GM19240 (cell line): ENCODE data around the gene METTL21C.

Experiments used
- DNase-seq: peaks from one replicate; pipeline ENCODE4 v3.0.0; 2011; ENCODE audit warnings: low spot score; ENCODE audit not compliant: insufficient read length

Gene METTL21C

DNA sequence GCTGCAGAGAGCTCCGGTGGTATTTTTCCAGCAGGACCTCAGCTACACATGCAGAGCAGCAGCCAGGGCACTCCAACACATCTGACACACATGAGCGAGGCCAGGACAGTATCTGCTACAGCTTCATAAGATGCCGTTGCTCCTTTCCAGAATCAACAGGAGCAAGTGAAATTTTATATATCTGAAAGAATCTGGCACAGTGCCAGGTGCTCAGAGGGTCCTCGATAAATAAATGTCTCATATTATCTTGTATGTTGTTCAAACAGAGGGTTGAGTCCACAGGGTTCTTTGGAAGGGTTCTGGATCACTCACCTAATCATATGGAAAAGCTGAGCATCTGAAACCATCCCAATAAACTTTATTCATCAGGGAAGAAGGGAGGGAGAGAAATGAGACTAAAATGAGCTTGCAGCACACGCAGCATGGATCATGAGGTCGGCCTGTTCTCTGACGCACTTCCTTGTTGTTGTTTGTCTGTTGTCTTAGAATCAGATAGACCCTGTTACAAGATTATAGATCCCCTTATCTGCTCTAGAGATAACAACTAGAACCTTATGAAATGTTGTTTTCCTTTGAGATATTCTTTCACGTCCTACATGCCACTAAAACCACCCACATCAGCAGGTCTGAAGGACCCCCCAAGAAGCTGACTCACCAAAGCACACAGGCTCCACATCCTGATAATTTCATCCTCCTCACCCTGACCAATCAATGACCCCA is 3.2 kb upstream of the METTL21C start:
- DNase-seq, result no peak

DNA sequence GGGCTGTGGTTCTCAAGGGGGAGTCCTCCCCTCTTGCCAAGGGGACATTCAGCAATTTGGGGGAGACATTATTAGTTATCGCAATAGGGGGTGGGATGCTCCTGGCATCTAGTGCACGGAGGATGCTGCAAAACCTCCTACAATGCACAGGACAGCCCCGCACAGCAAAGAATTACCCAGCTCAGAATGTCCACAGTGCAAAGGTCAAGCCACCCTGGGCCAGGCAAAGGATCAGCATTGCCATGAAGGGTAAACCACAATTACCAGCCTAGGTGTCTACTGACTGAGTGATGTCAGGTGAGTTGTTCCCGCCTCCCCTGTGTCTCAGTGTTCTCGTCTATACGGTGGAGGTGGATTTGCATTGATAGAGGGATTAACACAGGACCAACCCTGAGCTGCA is 2.4 kb upstream of the METTL21C start:
- no peak for DNase-seq

DNA sequence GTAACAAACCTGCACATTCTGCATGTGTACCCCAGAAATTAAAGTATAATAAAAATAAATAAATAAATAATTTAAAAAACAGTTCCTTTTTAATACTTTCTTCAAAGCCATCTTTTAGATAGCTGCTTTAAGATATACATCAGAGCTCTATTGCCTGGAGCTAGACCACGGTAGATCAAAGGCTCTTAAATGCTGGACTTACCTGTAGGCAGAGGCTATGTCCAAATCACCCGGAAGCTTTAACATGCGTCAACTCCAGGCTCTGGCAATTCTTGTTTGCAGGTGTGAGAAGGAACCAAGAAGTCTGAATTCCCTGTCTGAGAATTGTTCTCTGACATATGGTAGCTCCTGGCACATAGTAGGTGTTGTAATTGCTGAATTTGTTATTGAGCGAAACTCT is 1.6 kb upstream of the METTL21C start:
- no peak for DNase-seq

DNA sequence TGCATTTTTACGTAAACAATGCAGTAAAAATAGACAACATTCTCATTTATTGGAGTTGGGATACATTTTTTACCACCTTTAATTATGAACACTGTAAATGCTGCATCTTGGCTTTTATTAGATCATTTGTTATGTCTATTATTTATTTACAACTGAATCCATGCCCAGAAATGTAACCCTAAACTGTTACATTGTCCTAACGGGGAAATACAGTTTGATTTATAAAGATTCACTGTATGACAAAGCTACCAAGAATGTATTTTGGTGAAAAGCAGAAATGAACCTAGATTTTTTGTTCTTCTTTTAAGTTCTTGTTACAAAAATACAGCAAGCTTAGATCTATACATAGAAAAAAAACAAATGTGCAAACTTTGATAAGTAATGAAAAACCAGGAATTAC is 1.1 kb downstream of the METTL21C start:
- DNase-seq, result no peak

DNA sequence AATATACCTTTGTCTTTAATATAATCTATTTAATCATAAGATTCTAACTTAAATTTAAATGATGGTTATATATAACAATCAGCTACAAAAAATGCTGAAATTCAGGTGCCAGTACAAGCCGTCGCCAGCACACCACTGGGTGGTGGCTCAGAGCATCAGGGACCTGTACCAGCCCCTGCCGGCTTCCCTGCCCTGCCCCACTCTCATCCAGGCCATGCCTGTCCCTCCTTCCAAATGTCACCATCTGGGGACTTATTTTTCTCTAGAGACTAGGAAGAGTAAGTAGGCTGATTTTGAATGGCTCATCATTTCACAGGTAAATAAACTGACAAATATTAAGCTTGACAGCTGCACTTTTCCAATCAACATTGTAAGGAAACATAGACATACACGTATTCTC is 1.6 kb downstream of the METTL21C start:
- no peak for DNase-seq

DNA sequence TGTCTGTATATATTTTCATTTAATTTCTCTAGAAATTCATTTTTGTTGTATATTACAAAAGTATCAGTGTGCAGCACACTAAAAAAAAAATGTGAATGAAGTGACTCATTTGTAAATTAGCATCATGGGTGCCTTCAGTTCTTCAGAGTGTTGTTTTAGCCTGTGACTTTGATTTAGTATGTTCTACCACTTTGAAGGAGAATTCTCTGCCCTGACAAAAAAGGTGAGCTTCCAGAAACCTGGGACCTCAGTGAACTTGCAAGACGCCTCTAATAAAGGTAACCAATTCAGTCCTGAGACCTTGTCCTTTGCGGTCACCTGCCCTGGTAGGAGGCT is 2.4 kb downstream of the METTL21C start:
- DNase-seq, result no peak

DNA sequence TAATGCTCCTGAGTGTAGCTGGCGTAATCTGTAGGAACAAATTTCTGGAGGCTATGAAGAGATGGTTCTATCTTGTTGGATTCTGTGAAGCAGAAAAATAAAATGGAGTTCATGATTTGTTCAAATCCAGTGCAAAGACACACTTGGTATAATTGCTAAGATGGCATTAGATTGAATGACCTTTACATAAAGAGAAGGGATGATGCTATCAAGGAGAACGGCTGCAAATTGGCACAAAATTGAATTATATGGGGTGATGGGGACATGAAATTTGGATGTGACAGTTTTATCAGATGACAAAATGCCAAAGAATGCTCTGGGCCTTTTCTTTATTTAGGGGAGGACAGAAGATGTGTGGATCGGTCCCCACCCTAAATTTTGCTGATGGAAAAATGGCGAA is 4.0 kb downstream of the METTL21C start:
- no peak for DNase-seq

DNA sequence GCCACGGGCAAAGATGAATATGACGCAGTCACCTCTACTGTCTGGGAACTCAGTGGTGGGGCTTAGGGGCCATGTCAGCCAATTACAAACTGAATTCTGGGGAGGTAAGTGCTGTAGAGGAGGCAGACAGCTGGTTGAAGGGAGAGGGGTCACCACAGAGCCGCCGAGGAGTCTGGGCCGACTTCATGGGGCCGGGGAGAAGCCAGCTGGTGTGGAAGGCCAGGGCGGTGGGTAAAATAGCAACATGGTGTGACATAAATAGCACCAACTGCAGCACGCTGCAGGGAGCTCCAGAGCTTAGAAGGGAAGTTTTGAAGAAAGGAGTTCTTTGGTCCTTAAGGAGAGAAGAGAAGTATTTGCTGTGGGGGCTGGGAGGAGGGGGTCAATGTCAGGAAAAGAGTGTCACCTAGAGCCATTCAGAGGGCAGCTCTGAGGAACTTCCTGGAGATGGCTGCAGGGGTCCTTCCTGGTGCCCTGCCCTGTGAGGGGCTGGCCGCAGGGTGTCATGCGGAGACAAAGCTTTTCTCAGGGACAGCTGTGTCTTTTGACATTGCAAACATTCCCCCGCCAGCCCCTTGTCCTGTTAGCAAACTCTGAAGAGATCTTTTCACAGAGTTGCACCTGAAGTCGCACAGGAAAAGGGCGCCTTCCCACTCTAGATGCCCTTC is 6.4 kb downstream of the METTL21C start:
- DNase-seq, result no peak

DNA sequence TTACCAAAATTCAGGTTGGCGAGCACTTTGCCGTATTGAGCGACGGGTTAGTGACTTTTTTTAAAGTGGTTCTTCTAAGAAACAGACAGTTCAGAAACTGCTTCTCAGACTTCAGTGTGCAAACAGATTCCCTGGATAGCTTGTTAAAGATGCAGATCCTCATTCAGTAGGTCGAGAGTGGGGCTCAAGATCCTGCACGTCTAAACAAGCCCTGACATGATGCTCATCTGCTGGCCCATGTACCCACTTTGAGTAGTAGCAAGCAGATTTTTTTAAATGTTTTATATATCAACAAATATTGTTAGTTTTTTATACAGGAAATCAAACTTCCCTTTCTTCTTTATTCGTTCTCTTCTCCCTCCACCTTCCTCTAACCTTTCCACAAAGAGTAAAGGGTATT is 7.3 kb downstream of the METTL21C start:
- DNase-seq, result no peak

DNA sequence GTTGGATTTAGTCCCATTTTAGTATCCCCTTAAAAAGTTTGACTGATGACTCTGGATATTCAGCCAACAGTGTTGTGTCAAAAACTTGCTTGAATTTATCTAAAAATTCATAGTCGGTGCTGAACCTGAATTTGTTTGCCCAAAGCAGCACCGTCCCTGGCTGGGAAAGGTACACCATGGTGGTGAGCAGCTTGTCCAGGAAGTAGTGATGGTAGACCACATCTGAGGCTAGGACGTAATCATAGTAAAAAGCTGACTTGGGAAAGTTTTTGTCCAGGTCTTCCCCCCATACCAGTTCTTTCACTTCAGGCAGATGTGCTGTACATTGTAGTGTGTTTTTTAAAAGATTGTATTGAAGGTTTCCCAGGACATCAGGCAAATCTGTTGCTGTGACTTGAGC is 8.8 kb downstream of the METTL21C start:
- no peak for DNase-seq

DNA sequence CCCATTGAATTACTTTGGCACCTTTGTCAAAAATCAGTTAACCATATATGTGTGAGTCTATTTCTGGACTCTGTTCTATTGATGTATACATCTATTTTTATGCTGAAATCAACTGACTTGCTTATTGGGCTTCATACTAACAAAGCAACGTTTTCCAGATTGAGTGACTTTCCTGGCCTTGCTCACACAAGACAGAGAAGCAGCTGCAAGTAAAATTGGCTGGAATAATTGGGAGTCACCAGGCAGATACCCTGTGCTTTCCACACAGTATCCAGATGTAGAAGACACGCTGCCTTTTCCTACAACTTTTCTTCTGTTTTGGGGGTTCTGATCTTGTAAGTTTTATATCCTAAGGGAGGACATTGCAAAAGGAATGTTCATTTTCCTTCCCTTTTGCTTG is 11.2 kb downstream of the METTL21C start:
- no peak for DNase-seq

DNA sequence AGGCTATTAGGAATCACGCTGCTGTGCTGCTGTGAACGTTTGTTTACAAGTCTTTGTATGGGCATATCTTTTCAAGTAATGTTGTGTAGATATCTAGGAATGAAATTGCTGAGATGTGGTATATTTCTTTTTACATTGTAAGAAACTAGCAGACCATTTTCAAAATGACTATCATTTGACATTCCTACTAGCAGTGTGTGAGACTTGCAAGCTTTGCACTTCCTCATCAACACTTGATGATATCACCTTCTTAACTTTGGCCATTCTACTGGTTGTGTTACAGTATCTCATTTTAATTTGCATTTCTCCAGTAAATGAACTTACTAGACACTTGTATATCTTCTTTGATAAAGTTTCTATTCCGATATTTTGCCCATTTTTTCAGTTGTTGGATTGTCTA is 12.1 kb downstream of the METTL21C start:
- DNase-seq, result no peak

DNA sequence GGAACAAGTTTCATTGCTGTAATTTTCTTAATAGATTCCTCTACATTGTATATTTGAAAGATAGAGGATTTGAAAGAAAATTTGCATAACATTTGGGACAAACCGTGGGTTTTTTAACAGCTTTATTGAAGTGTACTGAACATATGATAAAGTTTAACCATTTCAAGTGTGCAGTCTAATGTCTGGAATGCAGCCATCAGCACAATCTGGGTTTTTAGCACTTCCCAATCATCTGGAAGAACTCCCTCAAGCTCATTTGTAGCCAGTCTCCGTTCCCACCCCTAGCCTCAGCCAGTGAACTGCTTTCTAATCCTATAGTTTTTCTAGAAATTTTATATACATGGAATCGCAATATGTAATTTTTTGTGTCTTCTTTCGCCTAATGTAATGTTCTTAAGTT is 12.6 kb downstream of the METTL21C start:
- DNase-seq, result no peak

DNA sequence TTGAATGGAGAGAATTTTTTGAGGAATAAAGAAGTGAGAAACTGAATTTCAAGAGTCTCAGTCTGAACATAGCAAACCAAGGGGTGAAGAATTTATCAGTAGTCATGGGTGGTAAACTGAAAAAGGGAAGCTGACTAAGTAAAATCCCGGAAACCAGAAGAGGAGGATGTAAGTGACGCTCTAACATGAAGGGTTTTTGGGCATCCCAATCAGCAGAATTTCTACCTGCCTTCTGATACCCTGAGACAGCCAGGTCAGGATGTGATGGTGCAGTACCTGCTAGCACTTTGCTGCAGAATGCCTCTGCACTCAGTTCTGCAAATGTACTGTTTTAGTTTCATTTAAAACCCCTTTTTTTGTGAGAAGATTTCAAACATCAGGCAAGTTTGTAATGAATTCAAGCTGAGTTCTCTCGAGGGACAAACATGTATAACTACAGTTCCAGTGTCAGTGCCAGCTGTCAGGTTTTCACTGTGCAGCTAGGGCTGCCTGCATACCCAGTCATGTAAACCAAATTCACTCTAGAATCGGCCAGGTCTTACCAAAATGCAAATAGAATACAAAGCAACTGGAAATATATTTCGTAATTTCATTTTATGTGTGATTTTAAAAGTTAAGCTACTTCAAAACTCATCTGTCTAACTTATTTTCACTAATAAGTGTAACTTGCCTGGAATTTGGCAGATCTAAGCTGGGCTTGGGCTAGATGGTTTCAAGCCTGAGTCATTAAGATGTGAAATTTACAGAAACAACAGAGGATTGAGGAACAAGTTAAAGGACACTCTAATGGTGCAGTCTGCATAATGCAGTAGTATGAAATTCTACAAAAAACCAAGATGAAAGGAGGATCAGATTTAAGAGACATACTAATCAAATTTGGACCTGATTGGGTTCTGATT is 13.8 kb downstream of the METTL21C start:
- DNase-seq, result no peak

DNA sequence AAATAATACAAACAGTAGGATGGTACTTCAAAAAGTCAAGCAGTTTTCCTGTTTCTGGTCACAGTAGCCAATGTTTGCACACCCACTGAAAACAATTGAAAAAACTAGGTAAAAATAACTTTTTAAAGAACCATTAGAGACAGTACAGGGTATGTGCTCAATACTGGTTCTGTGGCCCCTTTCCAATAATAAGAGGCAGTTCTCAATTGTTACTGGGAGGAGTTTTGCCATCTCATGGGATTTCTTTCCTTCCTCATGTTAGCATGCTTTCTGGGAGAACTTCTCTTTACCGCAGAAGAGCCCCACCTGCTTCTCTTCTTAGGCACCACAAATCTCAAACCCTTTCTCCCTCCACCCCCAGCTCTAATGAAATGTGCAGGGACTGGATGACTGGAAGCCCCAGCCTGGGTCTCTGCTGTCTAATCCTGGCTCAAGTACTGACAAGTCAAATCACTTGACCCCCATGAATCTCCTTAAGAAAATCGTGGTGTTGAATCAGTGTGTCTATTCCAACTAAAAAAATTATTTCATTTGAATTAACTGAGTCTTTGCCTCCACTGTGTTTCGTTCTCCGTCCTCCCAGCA is 14.6 kb downstream of the METTL21C start:
- no peak for DNase-seq

DNA sequence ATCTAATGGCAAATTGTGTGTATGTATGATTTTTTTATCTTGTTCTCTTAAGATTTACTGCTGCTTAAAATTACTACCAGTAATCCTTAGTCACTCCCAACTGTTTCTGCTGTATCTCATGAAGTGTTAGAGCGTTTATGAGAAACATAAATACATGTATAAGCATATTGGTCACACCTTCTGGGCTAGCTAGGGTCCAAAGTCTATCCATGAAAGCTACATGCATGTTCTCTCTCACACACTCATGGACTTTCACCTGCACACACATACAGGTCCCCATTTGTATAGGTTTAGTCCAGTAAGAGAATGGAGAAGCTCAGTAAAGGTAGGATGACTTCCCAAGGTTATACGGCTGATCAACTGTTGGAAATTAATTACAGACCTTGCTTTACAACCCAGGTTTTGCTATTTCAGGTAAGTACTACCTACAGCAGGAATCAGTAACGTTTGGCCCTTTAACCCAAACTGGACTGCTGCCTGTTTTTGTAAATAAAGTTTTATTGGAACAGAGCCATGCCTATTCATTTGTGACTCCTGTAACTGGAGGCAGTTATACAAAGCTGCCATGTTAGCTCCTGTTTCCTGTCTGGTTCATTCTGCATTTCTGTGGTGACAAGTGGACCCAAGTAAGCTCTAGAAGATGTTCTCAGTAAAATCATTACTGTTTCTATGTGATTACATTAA is 15.3 kb downstream of the METTL21C start:
- no peak for DNase-seq

DNA sequence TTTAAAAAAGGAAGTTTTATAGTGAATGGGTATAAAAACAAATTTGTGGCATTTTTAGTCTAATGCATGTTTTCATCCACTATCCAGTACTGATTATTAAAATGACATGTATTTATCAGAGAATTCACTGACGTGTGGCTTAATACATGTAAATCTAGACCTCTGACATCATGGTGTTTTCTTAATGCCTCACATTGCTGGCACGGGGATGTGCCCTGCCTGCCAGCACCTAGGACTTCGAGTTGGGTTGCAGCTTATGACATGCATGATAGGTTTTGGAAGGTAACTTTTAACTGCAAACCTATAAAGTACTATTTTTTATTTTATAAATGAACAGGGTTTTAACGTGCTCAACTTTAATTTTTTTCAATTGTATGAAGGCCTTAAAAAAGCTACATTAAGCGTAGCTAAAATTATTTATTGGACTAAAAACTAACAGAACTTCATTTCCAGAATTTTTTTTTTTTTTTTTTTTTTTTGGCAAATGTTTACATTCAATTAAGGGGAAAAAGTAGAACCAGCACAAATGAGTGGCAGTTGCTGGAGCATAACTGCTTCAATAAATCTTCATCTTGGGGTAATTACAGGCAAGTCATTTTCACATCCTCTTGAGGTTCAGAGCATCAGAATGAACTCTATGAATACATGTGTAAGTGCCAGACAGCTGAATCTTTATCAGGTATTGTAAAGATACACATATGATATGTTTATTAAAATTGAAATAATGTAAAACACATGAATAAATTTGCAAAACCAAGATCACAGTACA is 16.3 kb downstream of the METTL21C start:
- DNase-seq, result no peak

DNA sequence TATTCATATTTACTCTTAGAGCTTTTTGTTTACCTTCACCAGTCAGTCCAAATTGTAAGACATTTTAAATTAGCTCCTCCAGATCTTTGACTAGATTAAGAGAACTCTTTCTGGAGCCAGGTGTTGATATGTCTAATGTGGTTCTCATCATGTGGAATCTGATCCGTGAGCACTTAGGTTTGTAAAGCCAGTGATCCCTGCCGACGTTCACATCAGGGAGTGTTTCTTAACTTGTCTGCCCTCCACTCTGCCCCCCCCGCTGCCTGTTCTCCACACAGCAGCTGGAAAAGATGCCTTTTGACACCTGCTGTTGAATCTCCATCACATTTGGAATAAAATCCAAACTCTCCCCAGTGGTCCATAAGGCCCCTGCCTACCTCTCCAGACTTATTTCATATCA is 17.7 kb downstream of the METTL21C start:
- DNase-seq, result no peak

DNA sequence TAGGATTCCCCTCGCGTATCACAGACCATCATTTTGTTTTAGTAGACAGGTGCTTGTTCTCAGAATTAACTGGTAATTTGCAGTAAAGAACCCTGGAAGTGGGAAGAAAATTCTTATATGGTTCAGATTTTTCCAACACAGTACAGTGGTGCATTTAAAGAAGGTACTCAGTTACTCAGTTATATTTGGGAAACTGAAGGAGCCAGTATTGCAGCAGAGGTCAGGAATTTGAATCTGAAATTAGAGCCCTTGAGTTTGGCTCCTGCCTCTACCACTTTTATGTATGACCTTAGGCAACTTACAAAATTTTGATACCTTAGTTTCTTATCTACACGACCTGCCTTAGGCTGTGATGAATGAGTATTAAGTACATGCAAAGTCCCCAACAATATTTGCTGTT is 19.7 kb downstream of the METTL21C start:
- no peak for DNase-seq

DNA sequence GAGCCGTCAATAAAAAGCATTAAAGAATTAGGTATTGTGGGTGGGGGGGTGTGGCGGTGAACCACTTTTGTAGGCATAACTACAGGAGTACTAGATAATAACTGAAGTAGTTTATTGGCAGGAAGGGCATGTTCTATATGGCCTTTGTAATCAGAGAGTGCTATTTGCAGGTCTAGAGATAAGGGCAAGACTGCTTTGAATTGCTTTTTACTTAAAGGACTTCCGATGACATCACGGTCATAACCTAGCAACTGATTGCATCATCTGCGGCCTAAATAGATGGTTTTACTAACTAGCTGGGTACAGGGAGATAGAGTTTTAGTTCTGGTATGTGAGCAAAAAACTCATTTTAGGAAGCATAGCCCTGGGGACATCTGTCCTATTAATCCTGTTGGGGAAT is 24.7 kb downstream of the METTL21C start:
- no peak for DNase-seq

DNA sequence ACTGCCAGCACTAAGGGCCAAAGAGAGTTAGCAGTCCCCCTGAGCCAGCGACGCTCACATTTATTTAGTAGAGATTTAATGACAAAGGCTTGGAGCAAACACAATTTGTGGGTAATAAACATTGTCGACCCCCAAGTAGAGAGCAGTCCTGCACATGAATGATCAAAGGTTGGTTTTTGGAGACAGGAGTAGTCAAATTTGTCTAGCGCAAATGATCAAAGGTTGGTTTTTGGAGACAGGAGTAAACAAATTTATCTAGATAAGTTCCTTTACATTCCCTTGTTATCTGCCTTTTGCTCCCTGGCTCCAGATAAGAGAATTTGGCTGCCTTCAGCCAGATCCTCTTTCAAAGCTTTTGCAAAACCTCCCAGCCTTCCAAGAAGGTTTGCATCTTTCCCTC is 26.9 kb downstream of the METTL21C start:
- DNase-seq, result no peak
